Measurements from ENCODE around the gene SRGAP3. TPM values are rescaled to one million over a fixed set of nuclear protein-coding genes. Genes with fewer than 3 reads are reported as not detected.
"Not testable (repeated sequence)": the region's sequence is repeated elsewhere in the genome, so short reads cannot be mapped to it uniquely, and the experiment has no call there.

SRGAP3 gene
- total RNA-seq (1 to 10 TPM; 5.1 to 6.8 TPM), polyA plus RNA-seq (ENCODE audit: insufficient read length in 6 of 6) (10 to 100 TPM; 20.5 to 28.9 (median 25.9) TPM)
- long read RNA-seq, donor 1, partial matches to known transcripts: 0 of 2 reads
- long read RNA-seq, donor 1, other reads (novel, unspliced or antisense): 0 of 2 reads
- long read RNA-seq, donor 2: 0 reads
- long read RNA-seq, donor 3: 0 reads
- long read RNA-seq, donor 4, partial matches to known transcripts: 0 of 1 reads
- long read RNA-seq, donor 4, other reads (novel, unspliced or antisense): 0 of 1 reads
- long read RNA-seq, donor 5: 0 reads
- long read RNA-seq, donor 6, full-length matches to known transcripts: 1 of 1 reads
- long read RNA-seq, donor 6, partial matches to known transcripts: 0 of 1 reads
- long read RNA-seq, donor 6, other reads (novel, unspliced or antisense): 0 of 1 reads
- long read RNA-seq, donor 7, partial matches to known transcripts: 24 of 24 reads
- long read RNA-seq, donor 7, other reads (novel, unspliced or antisense): 0 of 24 reads
- long read RNA-seq, donor 8, partial matches to known transcripts: 0 of 1 reads
- long read RNA-seq, donor 8, other reads (novel, unspliced or antisense): 0 of 1 reads
- long read RNA-seq, donor 9: 0 reads
- long read RNA-seq, donor 10, partial matches to known transcripts: 0 of 1 reads
- long read RNA-seq, donor 10, other reads (novel, unspliced or antisense): 1 of 1 reads
- long read RNA-seq, donor 11, partial matches to known transcripts: 6 of 6 reads
- long read RNA-seq, donor 11, other reads (novel, unspliced or antisense): 0 of 6 reads
- long read RNA-seq, donor 12: 0 reads

- Histone ChIP-seq H3K4me3 (peak within 1 kb of the TSS; percentile 41 to 42), H3K27me3 (peaks cover 0 to 7% of the 10 kb centered on the region in 2 donors), H3K36me3 (no peaks in the 10 kb centered on the region), H3K9me3 (no peaks in the 10 kb centered on the region), H3K4me1 (peaks cover 2 to 22% of the 10 kb centered on the region in 2 donors), H3K27ac (peak within 1 kb of the TSS in 1 of 2 donors; percentile 15)
- DNase-seq: peak; percentile 85 to 96 (median 92)
- peak; percentile 99 for ATAC-seq
- intact Hi-C loops (cut with DNase I): no loop called here
- TF ChIP-seq CTCF (IDR thresholded peaks at IDR 0.05): peak; percentile 17 to 45
These were observed at the start of gene SRGAP3 for GRCh38 chr3:9249273-9250192. TSS of gene SRGAP3 (minus strand) at chr3:9249646. CDS start at chr3:9248951, 695 bp downstream.

GRCh38 chr3:9298236-9298635, 48.8 kb upstream of the SRGAP3 start:
- Histone ChIP-seq H3K36me3 (no peaks in the 10 kb centered on the region), H3K4me3 (no peak overlapping the region), H3K27ac (no peak overlapping the region), H3K9me3 (no peaks in the 10 kb centered on the region), H3K4me1 (peaks cover 4% of the 10 kb centered on the region in 2 donors), H3K27me3 (peaks cover 0 to 7% of the 10 kb centered on the region in 2 donors)
- no peak for TF ChIP-seq CTCF (IDR thresholded peaks at IDR 0.05)
- DNase-seq: no peak
- no peak for ATAC-seq
- intact Hi-C loops (cut with DNase I): no loop called here

GRCh38 chr3:9296241-9296640, 46.8 kb upstream of the SRGAP3 start:
- H3K4me1 ChIP-seq: no peaks in the 10 kb centered on the region
- H3K4me3 ChIP-seq: no peak overlapping the region
- no peaks in the 10 kb centered on the region for H3K27me3 ChIP-seq
- intact Hi-C loops (cut with DNase I): no loop called here
- no peak for TF ChIP-seq CTCF (IDR thresholded peaks at IDR 0.05)
- DNase-seq: no peak
- no peaks in the 10 kb centered on the region for H3K36me3 ChIP-seq
- no peak for ATAC-seq
- H3K27ac ChIP-seq: no peak overlapping the region
- H3K9me3 ChIP-seq: no peaks in the 10 kb centered on the region

GRCh38 chr3:9295007-9295406, 45.6 kb upstream of the SRGAP3 start:
- no peak overlapping the region for H3K4me3 ChIP-seq
- DNase-seq (no peak), ATAC-seq (no peak)
- H3K27ac ChIP-seq: no peak overlapping the region
- TF ChIP-seq CTCF (IDR thresholded peaks at IDR 0.05): no peak
- H3K4me1 ChIP-seq: no peaks in the 10 kb centered on the region
- no peaks in the 10 kb centered on the region for H3K27me3 ChIP-seq
- no peaks in the 10 kb centered on the region for H3K9me3 ChIP-seq
- intact Hi-C loops (cut with DNase I): no loop called here
- H3K36me3 ChIP-seq: no peaks in the 10 kb centered on the region

GRCh38 chr3:9293953-9294352, 44.5 kb upstream of the SRGAP3 start:
- ATAC-seq; H3K27ac ChIP-seq; H3K9me3 ChIP-seq; H3K4me1 ChIP-seq; H3K36me3 ChIP-seq; H3K4me3 ChIP-seq; H3K27me3 ChIP-seq; DNase-seq; intact Hi-C loops (cut with DNase I): not testable (repeated sequence)
